ENCODE measurements around the gene ZBTB7C. TPM values are rescaled to one million over a fixed set of nuclear protein-coding genes. Genes with fewer than 3 reads are reported as not detected.

Gene ZBTB7C
- total and polyA plus RNA-seq, 2 of the 8 experiments (the other 6 are each of a cell fraction or from before 2014, with no cell fraction given) = 0.15 to 0.45 TPM

- no peaks in the 10 kb centered on the region for H3K79me1 ChIP-seq (ENCODE audit: low read depth, low read length)
- CTCF ChIA-PET (ENCODE audit: partially characterized antibody) = interaction anchor here (0.6 to 2.2 kb wide), 6 partner anchors 13 to 1734 kb away, joined by 3 to 6 read pairs (median 4); no protein-coding TSS in a partner anchor
- 86% methylated on average over 4 of the region's 4 CpGs; no CpG with 5 or more reads in 1 of the 2 experiments for WGBS, 2 experiments (ENCODE audit: extremely low coverage in 1 of 2, insufficient coverage in 1 of 2, insufficient read length in 1 of 2, insufficient replicate concordance in 2 of 2, low coverage in 1 of 2, low lambda C conversion rate in 2 of 2, missing lambda C conversion rate in 1 of 2)
- H3K23ac ChIP-seq (ENCODE audit: insufficient read length) = no peak overlapping the region
- H3K56ac ChIP-seq (replicated peaks; ENCODE audit: insufficient read length, low read depth, low read length) = no peak overlapping the region
- FAIRE-seq = no peak
- no peaks in the 10 kb centered on the region for H3K36me3 ChIP-seq (ENCODE audit: control insufficient read depth in 2 of 4, insufficient read depth in 4 of 4, low read length in 3 of 4)
- H2BK15ac ChIP-seq (ENCODE audit: low read length) = no peak overlapping the region
- H3K4me3 ChIP-seq (ENCODE audit: extremely low read depth in 1 of 4, insufficient read depth in 2 of 4, low read depth in 3 of 4, low read length in 4 of 4) = no peak overlapping the region
- H3K27me3 ChIP-seq (replicated peaks in 1 of 4; ENCODE audit: control insufficient read depth in 3 of 4, extremely low read depth in 1 of 4, insufficient read depth in 3 of 4, low read length in 3 of 4) = no peaks in the 10 kb centered on the region
- POLR2A ChIA-PET (ENCODE audit: partially characterized antibody) = no interaction called here
- H2BK20ac ChIP-seq (ENCODE audit: low read length) = no peak overlapping the region
- H3K18ac ChIP-seq (ENCODE audit: extremely low read depth, low read length) = 0 out of 2 replicates have a peak overlapping the region, but pooled peaks have one; percentile 11
- H2BK120ac ChIP-seq (replicated peaks; ENCODE audit: low read depth, low read length) = no peak overlapping the region
- DNase-seq (ENCODE audit: low read depth in 1 of 2, low spot score in 2 of 2) = no peak
- no peak overlapping the region for H3K14ac ChIP-seq (ENCODE audit: insufficient read length)
- H4K8ac ChIP-seq (ENCODE audit: extremely low read depth, insufficient read depth, low read length) = no peak overlapping the region
- no peak overlapping the region for H2BK12ac ChIP-seq (ENCODE audit: low read depth, low read length)
- no peak overlapping the region for H2AK5ac ChIP-seq (ENCODE audit: low read depth, low read length)
- H3K23me2 ChIP-seq (ENCODE audit: low read depth, low read length) = no peaks in the 10 kb centered on the region
- no peak overlapping the region for H2AFZ ChIP-seq (ENCODE audit: low read length)
- no peak overlapping the region for H3K27ac ChIP-seq (ENCODE audit: low read depth, low read length)
- no peak overlapping the region for H3K9ac ChIP-seq (replicated peaks in 1 of 4; ENCODE audit: extremely low read depth in 1 of 4, low read depth in 3 of 4, low read length in 3 of 4)
- H3K4ac ChIP-seq (replicated peaks; ENCODE audit: insufficient read length, low read depth, low read length) = no peak overlapping the region
- no peak overlapping the region for H2BK5ac ChIP-seq (ENCODE audit: low read depth, low read length)
- peaks cover 0 to 7% (median 3%) of the 10 kb centered on the region in 4 experiments; a peak in 1 of 7 replicates for H3K4me1 ChIP-seq (replicated peaks in 1 of 4; ENCODE audit: control insufficient read depth in 3 of 4, insufficient read depth in 4 of 4, low read length in 3 of 4)
- H4K5ac ChIP-seq (ENCODE audit: insufficient read length, low read depth, low read length) = no peak overlapping the region
- H3K9me3 ChIP-seq (ENCODE audit: insufficient read depth in 2 of 2, low read depth in 1 of 2, low read length in 1 of 2) = no peaks in the 10 kb centered on the region
- H4K91ac ChIP-seq (replicated peaks; ENCODE audit: insufficient read length, low read length) = no peak overlapping the region
- H3K79me2 ChIP-seq (ENCODE audit: control insufficient read depth in 1 of 2, insufficient read depth in 2 of 2, low read length in 2 of 2) = no peaks in the 10 kb centered on the region
- no peak overlapping the region for H3K4me2 ChIP-seq (ENCODE audit: insufficient read depth in 1 of 2, low read depth in 2 of 2, low read length in 2 of 2)
- no peaks in the 10 kb centered on the region for H4K20me1 ChIP-seq (replicated peaks in 1 of 2; ENCODE audit: control insufficient read depth in 1 of 2, insufficient read depth in 2 of 2, low read length in 2 of 2)
- no peak for TF ChIP-seq RBBP5 (IDR thresholded peaks at IDR 0.05; ENCODE audit: borderline replicate concordance, low read depth, low read length)
- no peak for TF ChIP-seq CHD2 (IDR thresholded peaks at IDR 0.05; ENCODE audit: low read length)
- no peak for TF ChIP-seq SP1 (IDR thresholded peaks at IDR 0.05; ENCODE audit: low read depth, low read length)
- TF ChIP-seq SIN3A (conservative IDR thresholded peaks at IDR 0.05 in 1 of 2, IDR thresholded peaks at IDR 0.05 in 1 of 2; ENCODE audit: low read depth in 1 of 2, low read length in 2 of 2) = no peak
- no peak for TF ChIP-seq POU5F1 (IDR thresholded peaks at IDR 0.05; ENCODE audit: low read depth, low read length)
- no peak for TF ChIP-seq TAF7 (optimal IDR thresholded peaks at IDR 0.05; ENCODE audit: borderline replicate concordance, low read depth, low read length)
- no peak for TF ChIP-seq RAD21 (IDR thresholded peaks at IDR 0.05 in 1 of 2, conservative IDR thresholded peaks at IDR 0.05 in 1 of 2; ENCODE audit: low read depth in 2 of 2, low read length in 2 of 2)
- no peak for TF ChIP-seq SP4 (IDR thresholded peaks at IDR 0.05; ENCODE audit: low read length)
- TF ChIP-seq ASH2L (IDR thresholded peaks at IDR 0.05; ENCODE audit: low read length) = no peak
- no peak for TF ChIP-seq KDM5A (IDR thresholded peaks at IDR 0.05; ENCODE audit: low read length)
- TF ChIP-seq TBP (IDR thresholded peaks at IDR 0.05; ENCODE audit: low read depth, low read length) = no peak
- no peak for TF ChIP-seq SIRT6 (IDR thresholded peaks at IDR 0.05; ENCODE audit: low read length)
Measured at GRCh38 chr18:48122816-48123215, 286.4 kb downstream of the ZBTB7C start.
